GM19467 (cell line): Measurements from ENCODE around the gene PMS2.
"Not testable (repeated sequence)": the region's sequence is repeated elsewhere in the genome, so short reads cannot be mapped to it uniquely, and the experiment has no call there.

Experiments used
- ATAC-seq: cut with Tn5 transposase; IDR thresholded peaks from one replicate; pipeline ENCODE4 v1.9.1; 2021; ENCODE audit warnings: mild to moderate bottlenecking, moderate library complexity; ENCODE audit not compliant: unreplicated experiment

Gene PMS2

GRCh38 chr7:6020371-6021286, 11.8 kb upstream of the PMS2 start:
- ATAC-seq: no peak

DNA sequence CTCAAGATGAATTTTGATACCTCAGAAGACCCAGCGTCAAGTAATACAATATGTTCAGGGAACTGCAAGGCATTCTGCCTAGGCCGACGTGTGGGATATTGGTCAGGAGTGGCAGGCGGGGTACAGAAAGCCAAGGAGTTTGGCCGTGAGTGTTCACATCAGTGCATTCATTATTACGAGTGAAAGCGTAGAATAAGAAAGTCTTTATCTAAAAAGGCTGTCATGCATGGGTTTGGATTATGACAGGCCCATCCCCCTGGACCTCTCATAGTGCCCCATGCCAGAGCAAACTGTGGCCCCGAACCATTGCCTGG, 7.8 kb upstream of the PMS2 start:
- no peak for ATAC-seq

DNA sequence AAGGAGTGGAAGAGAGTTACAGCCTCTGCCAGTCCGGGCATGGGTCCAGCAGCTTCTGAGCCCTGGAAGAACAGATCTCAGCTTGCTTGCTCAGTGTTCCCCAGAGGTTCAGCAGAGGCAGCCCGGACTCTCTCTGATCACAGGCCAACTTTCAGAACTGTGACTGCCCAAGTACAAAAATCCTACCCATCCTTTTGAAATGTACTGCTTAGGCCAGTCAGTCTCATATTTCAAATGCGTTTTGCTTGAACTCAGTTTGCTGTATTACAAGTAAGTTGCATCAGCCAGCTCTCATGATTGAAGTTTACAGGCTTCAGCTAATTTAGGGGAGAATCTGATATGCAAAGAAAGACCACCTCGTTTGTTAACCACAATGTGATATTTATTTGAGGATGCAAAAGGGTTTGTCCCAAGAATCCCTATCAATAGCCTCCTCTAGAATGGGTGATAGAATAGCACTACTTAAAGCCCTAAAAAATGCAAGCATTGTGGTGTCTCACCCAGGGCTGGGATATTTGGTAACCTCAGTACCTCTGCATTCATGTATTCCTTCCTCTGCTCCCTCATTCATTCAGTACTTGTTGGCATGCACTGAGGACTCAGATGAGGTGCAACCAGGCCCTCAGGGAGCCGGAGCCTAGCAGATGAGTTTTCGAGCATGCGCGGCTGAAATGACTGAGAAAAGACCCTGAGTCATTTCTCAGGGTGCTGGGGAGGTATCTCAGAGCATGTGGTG, 7.2 kb upstream of the PMS2 start:
- ATAC-seq: no peak

GRCh38 chr7:6012355-6013104, 3.7 kb upstream of the PMS2 start:
- no peak for ATAC-seq

DNA sequence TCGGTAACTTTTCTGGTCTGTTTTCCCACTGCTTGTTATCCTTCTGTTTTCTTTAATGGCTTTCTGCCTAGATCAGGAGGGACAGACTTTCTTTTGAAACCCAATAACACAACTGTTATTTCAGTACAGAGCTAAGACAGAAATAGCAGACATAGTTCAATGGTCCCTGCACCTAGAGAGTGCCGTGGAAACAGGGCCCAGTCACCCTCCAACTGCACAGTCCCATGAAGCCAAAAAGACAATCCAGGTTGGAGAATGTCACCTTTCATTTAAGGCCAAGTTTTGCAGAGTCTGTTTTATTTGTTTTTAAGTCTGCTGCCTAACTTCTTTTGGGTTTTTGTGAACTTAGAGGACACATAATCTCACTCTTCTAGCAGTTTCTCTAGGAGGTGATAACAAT, 2.7 kb upstream of the PMS2 start:
- no peak for ATAC-seq

DNA sequence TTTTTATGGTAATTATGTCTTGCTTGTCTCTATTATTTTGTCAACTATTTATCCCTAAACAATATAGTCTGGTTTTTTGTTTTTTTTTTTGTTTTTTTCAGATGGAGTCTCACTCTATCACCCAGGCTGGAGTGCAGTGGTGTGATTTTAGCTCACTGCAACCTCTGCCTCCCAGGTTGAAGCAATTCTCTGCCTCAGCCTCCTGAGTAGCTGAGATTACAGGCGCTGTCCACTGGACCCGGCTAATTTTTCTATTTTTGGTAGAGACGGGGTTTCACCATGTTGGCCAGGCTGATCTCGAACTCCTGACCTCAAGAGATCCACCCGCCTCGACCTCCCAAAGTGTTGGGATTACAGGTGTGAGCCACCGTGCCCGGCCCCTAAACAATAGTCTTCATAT, 1.5 kb upstream of the PMS2 start:
- ATAC-seq: not testable (repeated sequence)

- ATAC-seq: not testable (repeated sequence)
Measured at GRCh38 chr7:6007835-6008590, 836 bp downstream of the PMS2 start.

GRCh38 chr7:6007386-6007785, 1.5 kb downstream of the PMS2 start:
- ATAC-seq: no peak

DNA sequence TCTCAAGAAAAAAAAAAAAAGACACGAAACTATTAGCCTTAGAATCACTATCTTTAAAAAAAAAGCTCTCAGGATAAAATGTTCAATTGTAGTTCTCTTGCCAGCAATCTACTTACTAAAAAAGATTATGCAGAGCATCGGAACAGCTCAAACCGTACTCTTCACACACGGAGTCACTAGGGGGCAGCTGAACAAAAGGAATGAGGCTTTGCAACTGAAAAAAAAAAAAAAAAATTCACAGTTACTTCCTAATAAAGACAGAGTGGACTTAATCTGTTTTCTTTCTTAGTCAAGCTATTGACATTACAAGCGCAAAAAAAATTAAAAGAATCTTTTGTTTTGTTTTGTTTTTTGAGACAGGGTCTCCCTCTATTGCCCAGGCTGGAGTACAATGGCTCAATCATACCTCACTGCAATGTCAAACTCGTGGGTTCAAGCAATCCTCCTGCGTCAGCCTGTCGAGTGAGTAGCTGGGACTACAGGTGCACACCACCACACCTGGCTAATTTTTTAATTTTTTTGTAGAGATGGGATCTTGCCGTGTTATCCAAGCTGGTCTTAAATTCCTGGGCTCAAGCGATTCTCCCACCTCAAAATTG, 11.5 kb downstream of the PMS2 start:
- no peak for ATAC-seq

- ATAC-seq: not testable (repeated sequence)
Measured at GRCh38 chr7:5987061-5987460, 21.8 kb downstream of the PMS2 start.

DNA sequence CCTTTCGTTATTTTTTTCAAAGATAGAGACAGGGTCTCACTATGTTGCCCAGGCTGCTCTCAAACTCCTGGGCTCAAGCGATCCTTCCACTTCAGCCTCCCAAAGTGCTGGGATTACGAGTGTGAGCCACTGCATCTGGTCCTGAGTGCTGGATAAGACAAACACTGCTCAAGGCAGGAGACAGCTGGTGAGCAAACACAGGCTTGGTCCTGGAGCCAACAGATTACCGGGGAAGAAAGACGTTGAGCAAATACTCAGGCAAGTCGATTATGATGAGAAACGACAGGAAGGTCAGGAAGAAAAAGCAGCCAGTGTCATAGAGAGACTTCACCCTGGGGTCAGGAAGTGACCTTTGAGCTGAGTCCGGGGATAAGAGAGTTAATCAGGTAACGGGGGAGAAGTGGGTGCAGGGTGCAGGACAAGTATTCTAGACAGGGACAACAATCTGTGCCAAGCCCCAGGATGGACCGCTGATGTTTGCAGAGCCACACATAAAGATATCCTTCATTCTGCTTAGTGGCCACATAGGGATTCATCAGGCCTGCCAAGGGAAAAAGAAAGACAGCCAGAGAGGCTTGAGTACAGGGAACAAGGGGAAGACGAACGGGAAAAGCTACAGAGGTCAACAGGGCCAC, 29.1 kb downstream of the PMS2 start:
- not testable (repeated sequence) for ATAC-seq

- ATAC-seq: not testable (repeated sequence)
Measured at GRCh38 chr7:5973580-5973979, 35.3 kb downstream of the PMS2 start.

- not testable (repeated sequence) for ATAC-seq
Measured at GRCh38 chr7:5970347-5970911, 38.4 kb downstream of the PMS2 start, which contains the start of gene RSPH10B. RSPH10B (minus strand) TSS chr7:5970689; CDS start chr7:5967116, 3,573 bp downstream.

GRCh38 chr7:5963810-5964209, 45.0 kb downstream of the PMS2 start:
- ATAC-seq: not testable (repeated sequence)

DNA sequence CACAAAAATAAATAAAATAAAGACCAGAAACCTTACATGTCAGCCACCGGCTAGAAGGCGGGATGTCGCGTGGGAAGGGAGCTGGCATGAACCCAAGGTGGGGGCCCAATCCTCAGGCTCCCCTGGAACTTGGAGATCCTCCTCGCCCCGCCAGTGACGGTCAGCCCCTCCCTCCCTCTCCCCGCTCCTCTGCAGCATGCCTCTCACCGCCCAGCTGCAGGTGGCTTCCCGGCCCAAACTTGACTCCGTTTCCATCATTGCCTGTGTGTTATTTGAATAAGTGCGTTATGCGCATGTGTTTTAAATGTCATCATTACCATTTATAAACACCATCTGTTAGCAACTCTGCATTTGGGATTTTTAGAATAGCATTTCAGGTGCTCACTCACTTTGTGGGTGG, 45.6 kb downstream of the PMS2 start:
- ATAC-seq: not testable (repeated sequence)

- ATAC-seq: not testable (repeated sequence)
Measured at GRCh38 chr7:5934945-5935450, 73.9 kb downstream of the PMS2 start.

GRCh38 chr7:5931905-5932644, 76.8 kb downstream of the PMS2 start:
- ATAC-seq: not testable (repeated sequence)

DNA sequence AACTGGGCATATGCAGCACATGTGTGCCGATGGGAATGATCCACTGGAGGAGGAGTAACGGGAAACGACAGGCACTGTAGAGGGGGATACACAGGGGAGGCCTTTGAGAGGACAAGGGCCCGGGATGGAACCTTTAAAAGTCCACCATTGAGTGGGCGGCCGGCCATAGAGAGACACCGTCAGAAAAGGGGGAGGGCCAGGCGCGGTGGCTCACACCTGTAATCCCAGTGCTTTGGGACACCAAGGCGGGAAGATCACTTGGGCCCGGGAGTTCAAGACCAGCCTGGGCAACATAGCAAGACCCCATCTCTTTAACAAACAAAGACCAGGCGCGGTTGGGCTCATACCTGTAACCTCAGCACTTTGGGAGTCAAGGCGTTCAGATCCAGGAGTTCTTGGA, 77.6 kb downstream of the PMS2 start:
- not testable (repeated sequence) for ATAC-seq
